ENCODE measurements around the gene LRRC23.
A peak's percentile ranks its signal among the peaks of the same experiment; 100 is the strongest.
"Not testable (repeated sequence)": the region's sequence is repeated elsewhere in the genome, so short reads cannot be mapped to it uniquely, and the experiment has no call there.

The LRRC23 gene

DNA sequence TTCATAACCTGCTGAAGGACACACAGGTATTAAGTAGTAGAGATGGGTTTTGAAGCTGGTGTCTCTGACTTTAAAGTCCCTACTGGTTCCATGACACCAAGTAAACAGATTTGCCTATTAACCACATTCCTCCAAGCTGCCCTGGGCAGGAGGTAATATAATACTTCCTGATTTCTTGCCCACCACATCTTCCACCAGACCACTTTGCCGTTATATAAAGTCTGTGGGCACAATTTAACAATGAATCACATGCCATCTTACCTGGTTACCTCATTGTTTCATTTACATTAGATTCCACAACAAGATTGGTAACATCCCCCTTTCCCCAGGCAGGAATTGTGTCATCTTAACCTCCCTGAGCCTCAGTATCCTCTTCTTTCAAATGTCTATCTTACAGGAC lies 900 bp upstream of the LRRC23 start:
- Histone ChIP-seq H3K4me1 (peaks cover 14% of the 10 kb centered on the region), H3K36me3 (replicated peaks) (no peaks in the 10 kb centered on the region), H3K9me3 (no peaks in the 10 kb centered on the region), H3K4me3 (no peak overlapping the region), H3K27me3 (ENCODE audit: low read depth) (no peaks in the 10 kb centered on the region)
- no peak for DNase-seq (ENCODE audit: low spot score in 2 of 2)
- in situ Hi-C loops (cut with MboI; ENCODE audit: low sequenced_read_pairs): no loop called here

GRCh38 chr12:6905414-6906040 lies 905 bp downstream of the LRRC23 start:
- Histone ChIP-seq H3K4me3 (no peak overlapping the region), H3K4me1 (peaks cover 14% of the 10 kb centered on the region), H3K36me3 (replicated peaks) (no peaks in the 10 kb centered on the region), H3K9me3 (no peaks in the 10 kb centered on the region), H3K27me3 (ENCODE audit: low read depth) (no peaks in the 10 kb centered on the region)
- in situ Hi-C loops (cut with MboI; ENCODE audit: low sequenced_read_pairs): no loop called here
- DNase-seq (ENCODE audit: low spot score in 2 of 2): no peak

- H3K9me3 ChIP-seq; H3K27me3 ChIP-seq (ENCODE audit: low read depth); H3K36me3 ChIP-seq (replicated peaks); DNase-seq (ENCODE audit: low spot score in 2 of 2); in situ Hi-C loops (cut with MboI; ENCODE audit: low sequenced_read_pairs); H3K4me3 ChIP-seq: not testable (repeated sequence)
- peaks cover 14% of the 10 kb centered on the region for H3K4me1 ChIP-seq
These were observed 3.5 kb downstream of the LRRC23 start for GRCh38 chr12:6908141-6908540.

DNA sequence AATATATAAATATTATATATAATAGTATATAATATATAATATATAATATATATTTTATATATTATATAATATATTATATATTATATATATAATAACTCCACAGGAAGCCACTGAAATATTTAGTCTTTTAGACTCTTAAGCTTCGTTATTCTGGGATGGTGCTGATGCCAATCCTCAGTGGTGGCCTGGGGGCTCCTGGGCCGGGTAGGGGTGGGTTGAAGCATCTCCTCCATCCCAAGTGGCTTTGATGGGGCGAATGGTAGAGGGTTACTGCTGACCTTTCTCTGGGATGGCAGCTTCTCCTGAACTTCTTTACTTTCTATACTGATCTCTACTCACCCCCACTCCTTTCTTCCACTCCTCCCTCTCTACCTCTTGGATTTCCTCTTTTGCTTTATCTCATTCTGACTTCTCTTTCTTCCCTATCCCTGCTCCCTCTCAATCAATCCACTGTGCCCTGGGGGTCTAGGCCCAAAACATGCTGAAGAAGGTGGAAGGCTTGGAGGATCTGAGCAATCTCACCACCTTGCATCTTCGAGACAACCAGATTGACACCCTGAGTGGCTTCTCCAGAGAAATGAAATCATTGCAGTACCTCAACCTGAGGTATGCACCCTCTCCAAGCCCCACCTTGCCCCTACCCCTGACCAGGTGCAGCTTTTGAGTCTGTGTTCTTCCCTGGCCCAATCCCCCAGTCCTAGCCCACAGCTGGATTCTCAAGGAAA lies 5.0 kb downstream of the LRRC23 start:
- no peaks in the 10 kb centered on the region for H3K9me3 ChIP-seq
- no peaks in the 10 kb centered on the region for H3K27me3 ChIP-seq (ENCODE audit: low read depth)
- H3K36me3 ChIP-seq (replicated peaks): no peaks in the 10 kb centered on the region
- in situ Hi-C loops (cut with MboI; ENCODE audit: low sequenced_read_pairs): no loop called here
- no peak overlapping the region for H3K4me3 ChIP-seq
- no peak for DNase-seq (ENCODE audit: low spot score in 2 of 2)
- peaks cover 9% of the 10 kb centered on the region for H3K4me1 ChIP-seq

DNA sequence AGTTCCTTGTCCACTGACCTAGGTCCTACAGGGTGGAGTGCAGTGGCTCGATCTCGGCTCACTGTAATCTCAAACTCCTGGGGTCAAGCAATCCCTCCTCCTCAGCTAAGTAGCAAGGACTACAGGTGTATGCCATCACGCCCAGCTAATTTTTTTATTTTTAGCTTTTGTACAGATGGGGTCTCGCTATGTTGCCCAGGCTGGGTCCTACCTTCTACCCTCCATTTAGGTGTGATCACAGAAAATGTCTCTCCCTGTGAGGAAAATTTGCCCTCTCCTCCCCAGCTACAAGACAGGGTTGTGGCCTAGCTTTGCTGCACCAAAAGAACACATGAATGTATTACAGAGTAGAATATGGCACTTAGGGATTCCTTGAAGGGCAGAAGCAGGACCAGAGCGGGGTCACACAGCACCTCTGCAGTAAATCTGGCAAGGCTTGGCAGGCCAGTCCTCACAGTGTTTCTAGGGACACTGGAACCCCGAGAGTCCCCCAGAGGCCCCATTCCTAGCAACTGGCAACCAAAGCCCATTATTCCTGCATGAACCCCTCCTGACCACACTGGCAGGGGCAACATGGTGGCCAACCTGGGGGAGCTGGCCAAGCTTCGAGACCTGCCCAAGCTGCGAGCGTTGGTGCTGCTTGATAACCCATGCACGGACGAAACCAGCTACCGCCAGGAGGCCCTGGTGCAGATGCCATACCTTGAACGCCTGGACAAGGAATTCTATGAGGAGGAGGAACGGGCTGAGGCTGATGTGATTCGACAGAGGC lies 7.7 kb downstream of the LRRC23 start:
- Histone ChIP-seq H3K9me3 (no peaks in the 10 kb centered on the region), H3K4me1 (peaks cover 11% of the 10 kb centered on the region), H3K36me3 (replicated peaks) (peaks cover 17% of the 10 kb centered on the region), H3K27me3 (ENCODE audit: low read depth) (no peaks in the 10 kb centered on the region), H3K4me3 (no peak overlapping the region)
- in situ Hi-C loops (cut with MboI; ENCODE audit: low sequenced_read_pairs): no loop called here
- DNase-seq (ENCODE audit: low spot score in 2 of 2): no peak

DNA sequence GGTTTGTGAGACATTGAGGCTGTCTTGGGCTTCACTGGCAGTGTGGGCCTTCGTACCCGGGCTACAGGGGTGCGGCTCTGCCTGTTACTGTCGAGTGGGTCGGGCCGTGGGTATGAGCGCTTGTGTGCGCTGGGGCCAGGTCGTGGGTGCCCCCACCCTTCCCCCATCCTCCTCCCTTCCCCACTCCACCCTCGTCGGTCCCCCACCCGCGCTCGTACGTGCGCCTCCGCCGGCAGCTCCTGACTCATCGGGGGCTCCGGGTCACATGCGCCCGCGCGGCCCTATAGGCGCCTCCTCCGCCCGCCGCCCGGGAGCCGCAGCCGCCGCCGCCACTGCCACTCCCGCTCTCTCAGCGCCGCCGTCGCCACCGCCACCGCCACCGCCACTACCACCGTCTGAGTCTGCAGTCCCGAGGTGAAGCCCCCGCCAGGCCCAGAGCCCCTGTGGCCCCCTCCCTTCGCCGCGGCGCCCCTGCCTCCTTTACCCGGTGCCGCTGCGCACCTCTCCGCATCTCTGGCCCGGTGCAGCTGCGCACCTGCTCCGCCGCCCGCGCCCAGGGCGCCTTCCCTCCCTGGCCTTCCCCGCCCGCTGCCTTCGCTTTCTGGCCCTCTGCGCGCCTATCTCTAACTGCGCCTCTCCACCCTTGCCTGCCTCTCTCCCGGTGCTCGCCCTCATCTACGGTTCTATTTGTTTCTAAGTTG lies 9.8 kb downstream of the LRRC23 start, which contains the start of gene ENO2:
Gene ENO2, plus strand, starts transcription at position 335 of the 701 bp plus-strand sequence. CDS start 1,253 bp downstream, outside the sequence.
- Histone ChIP-seq H3K27me3 (ENCODE audit: low read depth) (no peaks in the 10 kb centered on the region), H3K4me3 (peak within 1 kb of the TSS; percentile 56)
- DNase-seq (ENCODE audit: low spot score in 2 of 2): peak in 1 of 2 experiments; percentile 75

DNA sequence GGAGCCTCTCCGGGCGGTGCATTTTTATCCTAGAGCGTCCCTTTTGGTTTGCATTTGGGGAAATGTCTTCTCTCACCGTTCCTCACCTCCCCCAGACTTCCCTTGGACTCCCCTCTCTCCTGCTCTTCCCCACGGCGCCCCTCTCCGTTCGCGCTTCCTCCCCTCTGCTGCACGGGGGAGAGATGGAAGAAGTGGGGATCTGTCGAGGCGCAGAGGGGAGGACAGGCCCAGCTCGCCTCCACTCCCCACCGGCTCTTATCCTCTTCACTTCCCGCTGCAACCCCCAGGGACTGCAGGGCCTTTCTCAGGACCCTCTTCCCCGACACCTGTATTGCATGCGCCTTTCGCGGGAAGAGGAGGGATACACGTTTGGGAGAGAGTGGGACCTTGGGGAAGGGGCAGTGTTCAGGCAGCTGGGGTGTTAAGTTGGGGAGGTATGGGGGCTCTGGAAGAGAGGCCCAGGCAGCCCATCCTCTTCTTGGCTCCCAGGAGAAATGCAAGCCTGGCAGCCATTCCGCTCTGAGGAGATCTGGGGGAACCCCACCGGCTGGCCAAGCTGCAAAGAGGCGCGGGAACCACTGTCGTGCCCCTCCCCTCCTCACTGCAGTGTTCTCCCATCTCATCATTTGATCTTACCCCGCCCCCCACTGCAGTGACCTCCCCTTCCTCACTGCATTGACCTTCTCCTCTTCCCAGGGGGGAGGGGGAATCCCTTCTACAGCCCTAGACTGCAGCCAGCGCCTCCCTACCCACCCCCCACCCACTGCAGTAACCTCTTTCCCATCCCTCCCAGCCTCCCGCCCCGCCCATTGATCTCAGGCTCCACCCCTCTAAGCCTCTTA lies 10.5 kb downstream of the LRRC23 start:
- in situ Hi-C loops (cut with MboI; ENCODE audit: low sequenced_read_pairs): no loop called here
- Histone ChIP-seq H3K36me3 (replicated peaks) (peaks cover 38% of the 10 kb centered on the region), H3K4me1 (peaks cover 11% of the 10 kb centered on the region), H3K9me3 (no peaks in the 10 kb centered on the region), H3K4me3 (peak overlapping the region; percentile 56), H3K27me3 (ENCODE audit: low read depth) (no peaks in the 10 kb centered on the region)
- DNase-seq (ENCODE audit: low spot score in 2 of 2): peak; percentile 74 to 92

More for the DNA sequence above, 9.8 kb downstream of the LRRC23 start, which contains the start of gene ENO2:
- Histone ChIP-seq H3K4me1 (peaks cover 11% of the 10 kb centered on the region), H3K36me3 (replicated peaks) (peaks cover 31% of the 10 kb centered on the region), H3K9me3 (no peaks in the 10 kb centered on the region)
- in situ Hi-C loops (cut with MboI; ENCODE audit: low sequenced_read_pairs): no loop called here

GRCh38 chr12:6915789-6916285 lies 11.2 kb downstream of the LRRC23 start:
- Histone ChIP-seq H3K4me1 (peaks cover 11% of the 10 kb centered on the region), H3K9me3 (no peaks in the 10 kb centered on the region), H3K36me3 (replicated peaks) (peaks cover 40% of the 10 kb centered on the region), H3K4me3 (peak overlapping the region; percentile 56), H3K27me3 (ENCODE audit: low read depth) (no peaks in the 10 kb centered on the region)
- peak in 1 of 2 experiments; percentile 44 for DNase-seq (ENCODE audit: low spot score in 2 of 2)
- in situ Hi-C loops (cut with MboI; ENCODE audit: low sequenced_read_pairs): no loop called here

- in situ Hi-C loops (cut with MboI; ENCODE audit: low sequenced_read_pairs): no loop called here
These were observed 12.0 kb downstream of the LRRC23 start for GRCh38 chr12:6916426-6917200.

GRCh38 chr12:6917491-6918231 lies 13.0 kb downstream of the LRRC23 start:
- in situ Hi-C loops (cut with MboI; ENCODE audit: low sequenced_read_pairs): no loop called here
- H3K27me3 ChIP-seq (ENCODE audit: low read depth): no peaks in the 10 kb centered on the region

More at GRCh38 chr12:6916426-6917200, 12.0 kb downstream of the LRRC23 start:
- no peak for DNase-seq (ENCODE audit: low spot score in 2 of 2)
- peaks cover 11% of the 10 kb centered on the region for H3K4me1 ChIP-seq
- H3K36me3 ChIP-seq (replicated peaks): peaks cover 48% of the 10 kb centered on the region
- no peaks in the 10 kb centered on the region for H3K27me3 ChIP-seq (ENCODE audit: low read depth)
- H3K4me3 ChIP-seq: no peak overlapping the region
- no peaks in the 10 kb centered on the region for H3K9me3 ChIP-seq

DNA sequence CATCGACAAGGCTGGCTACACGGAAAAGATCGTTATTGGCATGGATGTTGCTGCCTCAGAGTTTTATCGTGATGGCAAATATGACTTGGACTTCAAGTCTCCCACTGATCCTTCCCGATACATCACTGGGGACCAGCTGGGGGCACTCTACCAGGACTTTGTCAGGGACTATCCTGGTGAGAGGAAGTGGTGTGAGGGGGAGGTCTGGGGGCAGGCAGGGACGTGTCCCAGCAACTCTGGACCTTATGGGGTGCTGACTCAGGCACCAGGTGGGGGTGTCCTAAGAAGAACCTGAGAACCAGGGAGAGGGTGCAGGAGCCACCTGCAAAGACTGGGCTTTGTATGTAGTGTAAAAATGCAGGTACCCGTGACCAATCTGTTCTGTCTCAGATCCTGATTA lies 15.0 kb downstream of the LRRC23 start:
- H3K9me3 ChIP-seq: no peaks in the 10 kb centered on the region
- in situ Hi-C loops (cut with MboI; ENCODE audit: low sequenced_read_pairs): no loop called here
- H3K4me3 ChIP-seq: no peak overlapping the region
- DNase-seq (ENCODE audit: low spot score in 2 of 2): no peak
- no peaks in the 10 kb centered on the region for H3K27me3 ChIP-seq (ENCODE audit: low read depth)
- peaks cover 67% of the 10 kb centered on the region for H3K36me3 ChIP-seq (replicated peaks)
- peaks cover 7% of the 10 kb centered on the region for H3K4me1 ChIP-seq

More at GRCh38 chr12:6917491-6918231, 13.0 kb downstream of the LRRC23 start:
- no peaks in the 10 kb centered on the region for H3K9me3 ChIP-seq
- H3K4me1 ChIP-seq: peaks cover 11% of the 10 kb centered on the region
- no peak for DNase-seq (ENCODE audit: low spot score in 2 of 2)
- no peak overlapping the region for H3K4me3 ChIP-seq
- H3K36me3 ChIP-seq (replicated peaks): peaks cover 58% of the 10 kb centered on the region

Measured in HAP-1 (cell line).